GM21526 (cell line): ENCODE results near the gene ZBED4.

ENCODE experiments used
- ATAC-seq: cut with Tn5 transposase; IDR thresholded peaks from one replicate; pipeline ENCODE4 v1.9.1; 2021; ENCODE audit warnings: moderate library complexity; ENCODE audit not compliant: unreplicated experiment, low FRiP score

Gene ZBED4

GRCh38 chr22:49877642-49878041 lies 24.0 kb downstream of the ZBED4 start:
- ATAC-seq: no peak

DNA sequence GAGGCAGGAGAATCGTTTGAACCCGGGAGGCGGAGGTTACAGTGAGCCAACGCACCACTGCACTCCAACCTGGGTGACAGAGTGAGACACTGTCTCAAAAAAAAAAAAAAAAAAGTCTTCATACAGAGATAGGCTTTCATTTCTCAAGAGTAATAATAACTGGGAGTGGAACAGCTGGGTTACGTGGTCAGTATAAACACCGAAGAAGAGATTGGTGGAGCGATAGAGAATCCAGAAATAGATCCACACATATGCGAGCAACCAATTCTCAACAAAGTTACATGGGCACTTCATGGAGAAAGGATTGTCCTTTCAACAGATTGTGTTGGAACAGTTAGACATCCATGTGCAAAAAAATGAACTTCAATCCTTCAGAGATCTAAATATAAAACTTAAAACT lies 24.6 kb downstream of the ZBED4 start:
- no peak for ATAC-seq

DNA sequence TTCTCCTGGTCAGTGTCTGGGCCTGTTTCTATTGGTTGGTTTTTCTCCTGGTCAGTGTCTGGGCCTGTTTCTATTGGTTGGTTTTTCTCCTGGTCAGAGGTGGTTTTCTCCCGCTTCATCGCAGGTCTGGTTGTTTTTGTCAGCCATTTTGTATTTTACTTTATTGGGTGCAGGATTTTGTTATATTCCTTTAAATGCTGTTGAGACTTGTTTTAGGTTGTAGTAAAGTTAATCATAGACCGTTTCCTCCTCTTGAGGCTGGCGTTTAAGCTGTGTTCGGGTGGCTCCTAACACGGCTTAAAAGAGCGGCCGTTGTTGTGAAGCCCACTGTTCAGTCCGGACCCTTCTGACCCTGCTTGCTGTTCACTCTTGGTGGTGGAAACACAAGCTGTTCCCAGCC lies 26.2 kb downstream of the ZBED4 start:
- ATAC-seq: no peak

- ATAC-seq: no peak
Measured at GRCh38 chr22:49880281-49880680, 26.6 kb downstream of the ZBED4 start.

- ATAC-seq: no peak
Measured at GRCh38 chr22:49881856-49882255, 28.2 kb downstream of the ZBED4 start.

DNA sequence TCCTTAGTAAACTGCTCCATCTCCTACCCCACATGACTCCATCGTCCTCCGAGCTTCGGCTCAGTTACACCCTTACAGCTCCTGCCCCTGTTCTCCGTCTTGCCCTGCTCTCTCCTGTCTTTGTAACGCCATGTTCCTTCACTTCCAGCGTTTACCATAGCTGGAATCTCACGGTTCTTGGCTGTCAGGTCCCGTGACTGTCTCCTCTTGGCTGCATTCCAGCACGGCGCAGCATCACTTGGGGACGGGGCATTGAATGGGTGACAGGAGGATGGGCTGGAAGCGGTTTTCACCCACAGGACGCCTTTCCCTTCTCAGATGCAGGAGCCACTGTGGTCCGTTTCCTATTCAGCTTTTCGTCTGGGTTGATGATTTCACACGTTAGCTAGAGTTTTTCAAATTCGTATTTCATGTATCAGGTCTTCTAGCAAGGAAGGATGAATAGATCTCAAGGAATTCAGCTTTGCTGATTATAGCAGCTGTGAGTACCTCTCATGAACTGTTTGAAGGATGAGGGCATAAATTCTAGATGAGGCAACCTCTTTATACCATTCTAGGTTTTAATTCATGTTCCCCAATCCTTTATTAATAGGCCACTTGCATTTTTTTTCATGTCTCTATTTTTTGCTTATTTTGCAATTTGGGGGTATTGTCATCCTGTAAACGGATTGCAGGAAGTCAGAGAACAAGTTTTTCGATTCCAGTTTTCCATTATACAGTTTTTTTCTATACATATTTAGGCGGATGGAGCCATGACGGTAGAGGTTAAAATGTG lies 29.1 kb downstream of the ZBED4 start:
- no peak for ATAC-seq

GRCh38 chr22:49883294-49883640 lies 29.6 kb downstream of the ZBED4 start:
- no peak for ATAC-seq

DNA sequence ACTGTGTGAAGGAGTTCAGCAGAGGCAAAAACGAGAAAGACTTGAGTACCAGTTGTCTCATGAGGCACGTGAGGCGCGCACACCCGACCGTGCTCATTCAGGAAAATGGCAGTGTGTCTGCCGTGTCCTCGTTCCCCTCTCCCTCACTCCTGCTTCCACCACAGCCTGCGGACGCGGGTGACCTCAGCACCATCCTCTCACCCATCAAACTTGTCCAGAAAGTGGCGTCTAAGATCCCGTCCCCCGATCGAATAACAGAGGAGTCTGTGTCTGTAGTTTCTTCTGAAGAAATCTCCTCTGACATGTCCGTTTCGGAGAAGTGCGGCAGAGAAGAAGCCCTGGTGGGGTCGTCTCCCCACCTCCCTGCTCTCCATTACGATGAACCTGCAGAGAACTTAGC lies 30.4 kb downstream of the ZBED4 start:
- no peak for ATAC-seq

GRCh38 chr22:49884503-49885260 lies 31.0 kb downstream of the ZBED4 start:
- no peak for ATAC-seq

DNA sequence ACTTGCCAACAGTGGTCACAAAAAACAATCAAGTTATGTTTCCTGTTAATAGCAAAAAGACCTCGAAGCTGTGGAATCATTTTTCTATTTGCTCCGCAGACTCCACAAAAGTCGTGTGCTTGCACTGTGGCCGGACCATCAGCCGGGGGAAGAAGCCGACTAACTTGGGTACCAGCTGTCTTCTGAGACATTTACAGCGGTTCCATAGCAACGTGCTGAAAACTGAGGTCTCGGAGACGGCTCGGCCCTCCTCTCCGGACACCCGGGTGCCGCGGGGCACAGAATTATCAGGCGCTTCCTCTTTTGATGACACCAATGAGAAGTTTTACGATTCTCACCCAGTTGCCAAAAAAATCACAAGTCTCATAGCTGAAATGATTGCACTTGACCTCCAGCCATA lies 31.6 kb downstream of the ZBED4 start:
- no peak for ATAC-seq

DNA sequence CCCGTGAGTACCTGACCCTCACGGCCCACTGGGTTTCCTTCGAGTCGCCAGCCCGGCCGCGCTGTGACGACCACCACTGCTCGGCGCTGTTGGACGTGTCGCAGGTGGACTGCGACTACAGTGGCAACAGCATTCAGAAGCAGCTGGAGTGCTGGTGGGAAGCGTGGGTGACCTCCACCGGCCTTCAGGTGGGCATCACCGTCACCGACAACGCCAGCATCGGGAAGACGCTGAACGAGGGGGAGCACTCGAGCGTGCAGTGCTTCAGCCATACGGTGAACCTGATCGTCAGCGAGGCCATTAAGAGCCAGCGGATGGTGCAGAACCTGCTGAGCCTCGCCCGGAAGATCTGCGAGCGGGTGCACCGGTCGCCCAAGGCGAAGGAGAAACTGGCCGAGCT lies 32.2 kb downstream of the ZBED4 start:
- ATAC-seq: no peak

- no peak for ATAC-seq
Measured at GRCh38 chr22:49886346-49887063, 32.9 kb downstream of the ZBED4 start.

- no peak for ATAC-seq
Measured at GRCh38 chr22:49887064-49887451, 33.4 kb downstream of the ZBED4 start.

- no peak for ATAC-seq
Measured at GRCh38 chr22:49887702-49888101, 34.1 kb downstream of the ZBED4 start.

DNA sequence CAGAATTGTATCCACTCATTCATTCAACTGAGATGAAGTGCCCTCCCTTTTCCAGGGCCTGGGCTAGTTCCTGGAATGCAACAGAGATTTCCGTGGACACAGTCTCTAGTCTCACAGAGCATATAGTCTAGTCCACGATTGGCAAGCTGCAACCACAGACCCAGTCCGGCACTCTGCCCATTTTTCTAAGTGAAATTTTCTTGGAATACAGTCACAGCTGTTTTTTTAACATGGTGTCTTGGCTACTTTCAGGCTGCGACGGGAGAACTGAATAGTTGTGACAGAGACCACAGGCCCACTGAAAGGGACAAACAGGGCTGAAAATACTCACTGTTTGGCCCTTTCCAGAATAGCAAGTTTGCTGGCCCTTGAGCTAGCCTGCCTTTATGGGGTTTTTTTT lies 35.4 kb downstream of the ZBED4 start:
- ATAC-seq: no peak

DNA sequence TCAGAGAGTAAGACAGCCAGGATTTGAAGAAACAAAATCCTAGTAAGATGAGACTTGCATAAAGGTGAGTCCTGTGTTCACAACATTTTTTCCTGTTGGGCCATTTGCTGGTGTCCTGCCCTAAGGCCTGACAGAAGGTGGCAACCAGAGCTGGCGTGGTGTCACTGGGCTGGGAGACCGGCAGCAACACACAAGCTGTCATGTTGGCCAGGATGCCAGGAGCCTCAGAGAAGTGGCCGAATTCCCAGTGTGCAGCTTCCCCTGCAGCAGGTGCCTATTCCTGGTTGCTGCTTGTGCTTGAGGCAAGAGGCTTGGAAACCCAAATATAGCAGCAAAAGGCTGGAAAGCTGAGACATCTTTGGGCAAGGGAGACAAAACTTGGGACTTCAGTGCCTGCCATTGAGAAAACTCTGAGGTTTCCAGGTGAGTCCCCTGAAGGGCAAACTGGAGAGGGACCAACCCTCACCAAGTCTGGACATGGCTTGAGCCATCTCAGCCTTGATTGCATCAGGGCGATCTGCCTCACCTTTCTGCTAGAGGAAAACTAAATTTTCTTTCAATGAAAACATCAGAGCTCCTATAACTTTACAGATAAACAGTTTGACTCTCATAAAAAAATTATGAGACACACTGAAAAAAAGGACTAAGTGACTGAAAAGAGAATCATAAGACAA lies 38.7 kb downstream of the ZBED4 start:
- ATAC-seq: no peak

- ATAC-seq: no peak
Measured at GRCh38 chr22:49893025-49893424, 39.4 kb downstream of the ZBED4 start.

DNA sequence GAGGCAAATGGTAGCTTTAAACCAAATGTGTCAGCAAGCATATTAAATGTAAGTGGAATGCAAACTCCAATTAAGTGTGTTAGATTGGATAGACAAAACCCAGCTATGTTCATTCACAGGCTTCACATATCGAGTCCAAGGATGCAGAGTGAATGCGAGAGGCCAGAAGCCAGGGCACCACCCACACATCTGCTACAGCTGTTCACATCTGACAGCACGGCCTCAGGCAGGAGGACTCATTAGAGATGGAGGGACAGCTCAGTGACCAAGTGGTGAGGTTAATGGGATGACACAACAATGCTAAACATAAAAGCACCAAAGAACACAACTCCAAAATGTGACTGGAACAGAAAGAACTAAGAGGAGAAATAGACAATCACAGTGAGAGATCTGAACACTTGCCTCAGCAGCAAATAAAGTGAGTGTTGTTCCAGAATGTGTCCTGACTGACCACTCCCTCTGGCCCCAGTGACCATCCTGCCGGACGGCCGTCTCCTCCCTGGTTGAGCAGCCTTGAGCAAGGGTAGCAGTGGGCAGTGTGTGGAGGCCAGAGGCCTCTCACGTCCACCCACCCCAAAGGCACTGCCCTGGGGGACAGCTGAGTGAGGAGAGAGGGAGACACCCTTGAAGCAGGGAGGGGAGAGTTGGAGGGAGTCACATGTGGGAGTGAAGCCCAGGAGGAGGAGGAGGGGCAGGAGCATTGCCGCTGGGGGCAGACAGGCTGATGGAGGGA lies 40.8 kb downstream of the ZBED4 start:
- ATAC-seq: no peak

DNA sequence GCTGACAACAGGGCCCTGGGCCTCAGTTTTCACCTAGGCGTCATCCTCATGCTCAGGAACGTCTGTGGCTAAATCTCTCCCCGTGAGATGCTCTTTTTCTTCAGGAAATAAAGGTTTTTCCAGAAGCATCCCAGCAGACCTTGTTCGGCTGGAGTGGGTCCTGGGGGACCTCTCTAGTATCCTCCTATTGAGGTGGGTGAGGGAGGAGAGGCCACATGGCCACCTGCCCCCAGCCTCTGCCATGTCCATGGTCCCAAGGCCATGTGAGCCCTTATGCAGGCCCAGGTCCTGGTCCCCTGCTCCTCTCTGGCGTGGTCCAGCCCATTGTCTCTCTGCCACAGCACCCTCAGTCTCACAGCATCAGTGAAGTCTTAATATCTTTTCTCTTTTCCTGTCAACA lies 42.6 kb downstream of the ZBED4 start:
- no peak for ATAC-seq

GRCh38 chr22:49897015-49897684 lies 43.5 kb downstream of the ZBED4 start:
- no peak for ATAC-seq
